ELF-1 (cell line): ENCODE measurements around the gene TBC1D16.
A peak's percentile ranks its signal among the peaks of the same experiment; 100 is the strongest.

Experiments used
- DNase-seq: peaks from one replicate; pipeline ENCODE4 v3.0.0-alpha.2; 2016; ENCODE audit warnings: low read depth, low spot score

The TBC1D16 gene

GRCh38 chr17:80035687-80035936 is at the start of gene TBC1D16:
TSS of gene TBC1D16 (minus strand) at chr17:80035872. CDS start at chr17:80013547, 22,325 bp downstream.
- DNase-seq = no peak

GRCh38 chr17:80084773-80085172 is 49.1 kb upstream of the TBC1D16 start:
- no peak for DNase-seq

- DNase-seq = no peak
These were observed 47.5 kb upstream of the TBC1D16 start for GRCh38 chr17:80083136-80083661.

GRCh38 chr17:80082403-80083135 is 46.9 kb upstream of the TBC1D16 start:
- peak; percentile 83 for DNase-seq

GRCh38 chr17:80081596-80081995 is 45.9 kb upstream of the TBC1D16 start:
- no peak for DNase-seq

- DNase-seq = no peak
These were observed 44.4 kb upstream of the TBC1D16 start for GRCh38 chr17:80080081-80080480.

GRCh38 chr17:80072410-80072809 is 36.7 kb upstream of the TBC1D16 start:
- DNase-seq = no peak

GRCh38 chr17:80071116-80071841 is 35.6 kb upstream of the TBC1D16 start:
- DNase-seq = no peak

- no peak for DNase-seq
These were observed 34.9 kb upstream of the TBC1D16 start for GRCh38 chr17:80070375-80071115.

GRCh38 chr17:80068301-80069222 is 32.9 kb upstream of the TBC1D16 start:
- DNase-seq = no peak

- DNase-seq = peak; percentile 30
These were observed 31.8 kb upstream of the TBC1D16 start for GRCh38 chr17:80067393-80067986.

- DNase-seq = peak; percentile 49
These were observed 30.0 kb upstream of the TBC1D16 start for GRCh38 chr17:80065478-80066170.

- no peak for DNase-seq
These were observed 29.0 kb upstream of the TBC1D16 start for GRCh38 chr17:80064696-80065095.

- DNase-seq = peak; percentile 43
These were observed 28.3 kb upstream of the TBC1D16 start for GRCh38 chr17:80063830-80064585.

- DNase-seq = no peak
These were observed 25.7 kb upstream of the TBC1D16 start for GRCh38 chr17:80061421-80061820.

- DNase-seq = no peak
These were observed 25.0 kb upstream of the TBC1D16 start for GRCh38 chr17:80060644-80061043.

GRCh38 chr17:80058311-80058955 is 22.8 kb upstream of the TBC1D16 start:
- no peak for DNase-seq

- DNase-seq = no peak
These were observed 19.9 kb upstream of the TBC1D16 start for GRCh38 chr17:80055597-80055996.

- DNase-seq = no peak
These were observed 17.4 kb upstream of the TBC1D16 start for GRCh38 chr17:80053102-80053501.
